ENCODE results near the gene AOC3. TPM values are rescaled to one million over a fixed set of nuclear protein-coding genes. Genes with fewer than 3 reads are reported as not detected.

The AOC3 gene
- total and polyA plus RNA-seq, 2 of the 8 experiments (the other 6 are each of a cell fraction or from before 2014, with no cell fraction given) = 2.5 to 2.7 TPM

- Histone ChIP-seq H3K27me3 (replicated peaks in 1 of 4; ENCODE audit: control insufficient read depth in 3 of 4, extremely low read depth in 1 of 4, insufficient read depth in 3 of 4, low read length in 3 of 4) (peaks cover 0 to 7% (median 3%) of the 10 kb centered on the region in 4 experiments; a peak in 3 of 7 replicates), H4K8ac (ENCODE audit: extremely low read depth, insufficient read depth, low read length) (no peak overlapping the region), H2AK5ac (ENCODE audit: low read depth, low read length) (no peak overlapping the region), H3K56ac (replicated peaks; ENCODE audit: insufficient read length, low read depth, low read length) (no peak overlapping the region), H3K4me3 (ENCODE audit: extremely low read depth in 1 of 4, insufficient read depth in 2 of 4, low read depth in 3 of 4, low read length in 4 of 4) (no peak overlapping the region), H2BK15ac (ENCODE audit: low read length) (no peak overlapping the region), H3K23ac (ENCODE audit: insufficient read length) (no peak overlapping the region), H3K9me3 (ENCODE audit: insufficient read depth in 2 of 2, low read depth in 1 of 2, low read length in 1 of 2) (no peaks in the 10 kb centered on the region), H3K4me1 (replicated peaks in 1 of 4; ENCODE audit: control insufficient read depth in 3 of 4, insufficient read depth in 4 of 4, low read length in 3 of 4) (no peaks in the 10 kb centered on the region), H3K4me2 (ENCODE audit: insufficient read depth in 1 of 2, low read depth in 2 of 2, low read length in 2 of 2) (no peak overlapping the region), H4K20me1 (replicated peaks in 1 of 2; ENCODE audit: control insufficient read depth in 1 of 2, insufficient read depth in 2 of 2, low read length in 2 of 2) (no peaks in the 10 kb centered on the region), H4K5ac (ENCODE audit: insufficient read length, low read depth, low read length) (no peak overlapping the region), H3K4ac (replicated peaks; ENCODE audit: insufficient read length, low read depth, low read length) (no peak overlapping the region), H2BK12ac (ENCODE audit: low read depth, low read length) (no peak overlapping the region), H3K9ac (replicated peaks in 1 of 4; ENCODE audit: extremely low read depth in 1 of 4, low read depth in 3 of 4, low read length in 3 of 4) (no peak overlapping the region), H2BK5ac (ENCODE audit: low read depth, low read length) (no peak overlapping the region), H3K27ac (ENCODE audit: low read depth, low read length) (no peak overlapping the region), H4K91ac (replicated peaks; ENCODE audit: insufficient read length, low read length) (no peak overlapping the region), H3K79me2 (ENCODE audit: control insufficient read depth in 1 of 2, insufficient read depth in 2 of 2, low read length in 2 of 2) (no peaks in the 10 kb centered on the region), H2BK20ac (ENCODE audit: low read length) (no peak overlapping the region), H2AFZ (ENCODE audit: low read length) (no peak overlapping the region), H3K23me2 (ENCODE audit: low read depth, low read length) (no peaks in the 10 kb centered on the region), H2BK120ac (replicated peaks; ENCODE audit: low read depth, low read length) (no peak overlapping the region), H3K36me3 (ENCODE audit: control insufficient read depth in 2 of 4, insufficient read depth in 4 of 4, low read length in 3 of 4) (no peaks in the 10 kb centered on the region; a peak in 2 of 8 replicates), H3K14ac (ENCODE audit: insufficient read length) (no peak overlapping the region), H3K18ac (ENCODE audit: extremely low read depth, low read length) (no peak overlapping the region), H3K79me1 (ENCODE audit: low read depth, low read length) (no peaks in the 10 kb centered on the region)
- TF ChIP-seq TAF7 (optimal IDR thresholded peaks at IDR 0.05; ENCODE audit: borderline replicate concordance, low read depth, low read length) = no peak
- no peak for TF ChIP-seq CHD1 (IDR thresholded peaks at IDR 0.05; ENCODE audit: low read depth, low read length)
- TF ChIP-seq TEAD4 (IDR thresholded peaks at IDR 0.05; ENCODE audit: low read depth, low read length) = no peak
- TF ChIP-seq RFX5 (IDR thresholded peaks at IDR 0.05; ENCODE audit: borderline replicate concordance, low read depth, low read length) = no peak
- TF ChIP-seq SIRT6 (IDR thresholded peaks at IDR 0.05; ENCODE audit: low read length) = no peak
- no peak for TF ChIP-seq CHD2 (IDR thresholded peaks at IDR 0.05; ENCODE audit: low read length)
- no peak for TF ChIP-seq SUZ12 (IDR thresholded peaks at IDR 0.05; ENCODE audit: low read length)
- TF ChIP-seq NANOG (IDR thresholded peaks at IDR 0.05; ENCODE audit: insufficient read depth, low read depth, low read length, poor library complexity, severe bottlenecking) = no peak
- TF ChIP-seq RBBP5 (IDR thresholded peaks at IDR 0.05; ENCODE audit: borderline replicate concordance, low read depth, low read length) = no peak
- no peak for TF ChIP-seq CTBP2 (IDR thresholded peaks at IDR 0.05; ENCODE audit: borderline replicate concordance, insufficient read depth, insufficient read length, low read length)
- TF ChIP-seq EP300 (IDR thresholded peaks at IDR 0.05; ENCODE audit: borderline replicate concordance in 1 of 2, low read depth in 2 of 2, low read length in 2 of 2) = no peak
- no peak for TF ChIP-seq SP2 (IDR thresholded peaks at IDR 0.05; ENCODE audit: low read length)
- ChIA-PET POLR2A (ENCODE audit: partially characterized antibody) (interaction anchor here (1.0 to 1.8 kb wide), 3 partner anchors 8 to 29 kb away, joined by 3 to 4 read pairs (median 3); no protein-coding TSS in a partner anchor), CTCF (ENCODE audit: partially characterized antibody) (interaction anchor here (0.6 to 1.8 kb wide), 5 partner anchors 14 to 80 kb away, joined by 3 to 13 read pairs (median 4); partner anchors contain the start of gene BECN1)
- FAIRE-seq = no peak
- WGBS, 2 experiments (ENCODE audit: extremely low coverage in 1 of 2, insufficient coverage in 1 of 2, insufficient read length in 1 of 2, insufficient replicate concordance in 2 of 2, low coverage in 1 of 2, low lambda C conversion rate in 2 of 2, missing lambda C conversion rate in 1 of 2) = 90% methylated on average over 1 of the region's 1 CpG; no CpG with 5 or more reads in 1 of the 2 experiments
- DNase-seq (ENCODE audit: low read depth in 1 of 2, low spot score in 2 of 2) = no peak
These were observed 46.1 kb upstream of the AOC3 start for GRCh38 chr17:42804918-42805367.

All from H1 (cell line).